Tibial nerve (tissue), 4 donors: ENCODE measurements around the gene TNFRSF12A.

ENCODE experiments used
- EP300 ChIP-seq, 2 donors: sonication (generic); formaldehyde crosslinking; IDR thresholded peaks; one replicate each; pipeline ENCODE4 v1.6.1; 2017; ENCODE audit warnings: antibody characterized with exemption in 2 of 2, mild to moderate bottlenecking in 1 of 2
- POLR2A ChIP-seq, 2 donors: fragments of 450-650 bp; IDR thresholded peaks; one replicate each; pipeline ENCODE4 v1.6.1; 2017; ENCODE audit warnings: antibody characterized with exemption in 2 of 2, mild to moderate bottlenecking in 2 of 2, moderate library complexity in 2 of 2
- TF ChIP-seq, protein P1 (sequence below), 5 experiments: fragments of 200-600 bp in 3 of 5; fragments of 450-650 bp in 2 of 5; sonication (generic) in 3 of 5; IDR thresholded peaks; one replicate each; pipeline ENCODE4 v1.5.1; 2016 to 2019; ENCODE audit warnings: antibody characterized with exemption in 5 of 5, mild to moderate bottlenecking in 3 of 5, moderate library complexity in 2 of 5

DNA sequence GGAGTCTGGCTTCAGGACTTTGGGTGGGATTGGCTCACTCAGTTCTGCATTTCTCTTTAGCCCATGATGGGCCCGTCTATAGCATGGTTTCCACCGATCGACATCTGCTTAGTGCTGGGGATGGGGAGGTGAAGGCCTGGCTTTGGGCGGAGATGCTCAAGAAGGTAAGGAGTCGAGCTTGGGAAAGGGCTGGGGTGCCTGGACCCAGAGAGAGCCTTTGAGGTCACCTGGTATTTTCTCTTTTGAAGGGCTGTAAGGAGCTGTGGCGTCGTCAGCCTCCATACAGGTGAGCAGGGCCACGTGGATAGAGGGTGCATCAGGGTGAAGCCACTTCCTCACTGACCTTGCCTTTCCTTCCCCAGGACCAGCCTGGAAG lies 5.8 kb downstream of the TNFRSF12A start:
- TF ChIP-seq, protein P1, sequence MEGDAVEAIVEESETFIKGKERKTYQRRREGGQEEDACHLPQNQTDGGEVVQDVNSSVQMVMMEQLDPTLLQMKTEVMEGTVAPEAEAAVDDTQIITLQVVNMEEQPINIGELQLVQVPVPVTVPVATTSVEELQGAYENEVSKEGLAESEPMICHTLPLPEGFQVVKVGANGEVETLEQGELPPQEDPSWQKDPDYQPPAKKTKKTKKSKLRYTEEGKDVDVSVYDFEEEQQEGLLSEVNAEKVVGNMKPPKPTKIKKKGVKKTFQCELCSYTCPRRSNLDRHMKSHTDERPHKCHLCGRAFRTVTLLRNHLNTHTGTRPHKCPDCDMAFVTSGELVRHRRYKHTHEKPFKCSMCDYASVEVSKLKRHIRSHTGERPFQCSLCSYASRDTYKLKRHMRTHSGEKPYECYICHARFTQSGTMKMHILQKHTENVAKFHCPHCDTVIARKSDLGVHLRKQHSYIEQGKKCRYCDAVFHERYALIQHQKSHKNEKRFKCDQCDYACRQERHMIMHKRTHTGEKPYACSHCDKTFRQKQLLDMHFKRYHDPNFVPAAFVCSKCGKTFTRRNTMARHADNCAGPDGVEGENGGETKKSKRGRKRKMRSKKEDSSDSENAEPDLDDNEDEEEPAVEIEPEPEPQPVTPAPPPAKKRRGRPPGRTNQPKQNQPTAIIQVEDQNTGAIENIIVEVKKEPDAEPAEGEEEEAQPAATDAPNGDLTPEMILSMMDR (IDR thresholded peaks at IDR 0.05), result no peak
- TF ChIP-seq EP300 (IDR thresholded peaks at IDR 0.05), result no peak
- no peak for TF ChIP-seq POLR2A (IDR thresholded peaks at IDR 0.05)
